ENCODE data around the gene SLC23A2.

The SLC23A2 gene

DNA sequence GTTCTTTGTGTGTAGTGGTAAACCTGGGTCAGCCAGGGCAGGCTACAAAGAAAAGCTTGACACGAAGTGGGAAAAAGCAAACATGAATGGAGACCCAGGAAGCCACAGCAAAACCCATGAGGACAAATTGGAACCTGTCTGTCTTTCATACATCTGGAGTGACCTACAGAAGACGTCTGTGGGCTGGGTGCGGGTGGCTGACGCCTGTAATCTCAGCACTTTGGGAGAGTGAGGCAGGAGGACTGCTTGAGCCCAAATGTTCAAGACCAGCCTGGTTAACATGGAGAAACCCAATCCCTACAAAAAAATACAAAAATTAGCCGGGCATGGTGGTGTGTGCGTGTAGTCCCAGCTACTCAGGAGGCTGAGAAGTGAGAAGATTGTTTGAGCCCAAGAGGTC lies 164.8 kb downstream of the SLC23A2 start:
- no peak for DNase-seq

DNA sequence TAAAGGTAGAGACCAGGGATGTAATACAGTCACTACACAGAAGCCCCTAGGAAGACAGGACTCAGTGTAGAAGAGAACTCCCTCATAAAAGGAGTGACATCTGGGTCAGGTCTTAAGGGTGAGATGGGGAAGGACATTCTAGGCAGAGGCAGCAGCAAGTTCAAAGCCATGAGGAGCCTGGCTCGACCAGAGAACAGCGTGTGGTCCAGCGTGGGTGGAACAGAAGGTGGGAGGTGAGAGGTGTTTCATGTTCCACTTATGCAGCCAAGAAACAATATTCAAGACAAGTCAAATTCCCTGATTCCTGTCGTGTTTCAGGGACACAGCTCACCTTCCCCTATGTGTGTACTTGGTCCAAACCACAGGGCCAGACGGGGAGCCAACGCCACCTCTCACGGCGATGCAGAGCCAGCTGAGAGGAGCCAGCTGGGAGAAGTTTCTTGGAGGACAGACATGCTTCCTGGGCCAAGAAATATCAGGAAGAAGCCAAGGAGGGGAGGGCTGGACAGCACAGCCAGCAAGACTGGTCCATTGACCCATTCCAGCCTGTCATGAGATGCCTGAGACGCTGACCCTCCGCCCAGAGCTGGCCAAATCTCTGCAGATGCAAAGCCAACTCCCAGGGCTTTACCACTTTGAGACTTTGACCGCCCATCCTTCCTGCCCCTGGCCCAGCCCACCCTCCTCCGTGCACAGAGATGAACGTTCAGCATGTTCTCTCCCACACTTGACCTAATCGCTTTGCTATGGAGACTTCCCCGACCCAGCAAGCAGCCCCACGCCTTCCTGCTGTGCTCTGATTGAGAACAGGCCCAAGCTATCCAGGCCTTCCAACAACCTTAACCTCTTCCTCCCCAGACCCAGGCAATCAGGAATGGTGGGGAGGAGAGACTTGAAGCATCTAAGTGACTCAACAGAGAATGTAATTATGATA lies 165.8 kb downstream of the SLC23A2 start:
- DNase-seq: no peak

DNA sequence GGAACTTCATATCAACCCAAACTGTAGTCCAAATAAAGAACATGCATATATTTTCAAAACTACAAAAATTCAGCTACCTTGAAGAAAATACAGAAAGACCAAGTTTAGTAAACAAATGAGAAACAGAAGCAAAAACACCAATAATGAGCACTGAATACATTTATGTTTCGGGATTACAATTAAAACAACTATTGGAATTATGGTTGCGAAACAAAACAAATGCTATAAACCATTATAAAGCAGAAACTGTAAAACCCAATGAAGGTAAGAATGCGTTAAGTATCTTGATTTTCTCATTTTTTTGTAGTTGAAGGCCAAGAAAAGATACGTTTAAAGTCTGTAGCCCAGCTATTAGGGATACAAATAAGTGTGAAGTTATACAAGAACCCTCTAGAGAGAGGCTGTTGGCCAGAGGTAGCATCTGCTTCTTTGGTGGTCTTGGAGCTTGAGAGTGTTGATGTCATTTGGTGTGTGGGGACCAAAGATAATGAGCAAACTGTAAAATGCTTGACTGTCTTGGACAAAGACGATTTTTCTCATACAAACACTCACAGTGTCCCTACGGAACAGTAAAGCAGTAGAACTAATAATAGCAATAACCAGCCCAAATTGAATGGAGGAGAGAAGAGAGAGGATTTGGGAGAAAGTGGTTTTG lies 168.1 kb downstream of the SLC23A2 start:
- DNase-seq: no peak

DNA sequence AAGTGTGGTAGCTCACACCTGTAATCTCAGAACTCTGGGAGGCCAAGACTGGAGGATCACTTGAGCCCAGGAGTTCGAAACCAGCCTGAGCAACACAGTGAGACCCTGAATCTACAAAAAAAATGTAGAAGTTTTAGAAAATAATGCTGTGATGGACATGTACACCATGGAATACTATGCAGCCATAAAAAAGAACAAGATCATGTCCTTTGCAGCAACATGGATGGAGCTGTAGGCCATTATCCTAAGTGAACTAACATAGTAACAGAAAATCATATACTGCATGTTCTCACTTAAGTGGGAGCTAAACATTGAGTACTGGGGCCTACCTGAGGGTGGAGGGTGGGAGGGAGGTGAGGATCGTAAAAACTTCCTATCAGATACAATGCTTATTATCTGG lies 168.8 kb downstream of the SLC23A2 start:
- no peak for DNase-seq

DNA sequence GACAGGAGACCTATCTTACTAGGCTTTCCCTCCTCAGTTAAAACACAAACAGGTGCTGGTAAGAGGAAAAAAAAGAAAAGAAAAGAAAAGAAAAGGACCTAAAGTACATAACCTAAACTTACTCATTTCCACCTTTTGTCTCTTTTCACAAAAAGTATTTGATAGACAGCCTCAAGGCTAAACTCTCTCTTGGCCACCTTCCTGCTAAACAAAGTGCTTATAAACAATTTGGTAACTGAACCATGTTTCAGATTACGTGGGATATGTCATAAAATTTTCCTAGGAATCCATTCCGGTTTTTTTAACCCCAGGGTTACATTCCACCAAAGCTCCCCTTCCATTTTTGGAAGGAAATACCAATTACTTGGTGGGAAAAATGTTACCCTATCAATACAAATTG lies 170.6 kb downstream of the SLC23A2 start:
- no peak for DNase-seq

DNA sequence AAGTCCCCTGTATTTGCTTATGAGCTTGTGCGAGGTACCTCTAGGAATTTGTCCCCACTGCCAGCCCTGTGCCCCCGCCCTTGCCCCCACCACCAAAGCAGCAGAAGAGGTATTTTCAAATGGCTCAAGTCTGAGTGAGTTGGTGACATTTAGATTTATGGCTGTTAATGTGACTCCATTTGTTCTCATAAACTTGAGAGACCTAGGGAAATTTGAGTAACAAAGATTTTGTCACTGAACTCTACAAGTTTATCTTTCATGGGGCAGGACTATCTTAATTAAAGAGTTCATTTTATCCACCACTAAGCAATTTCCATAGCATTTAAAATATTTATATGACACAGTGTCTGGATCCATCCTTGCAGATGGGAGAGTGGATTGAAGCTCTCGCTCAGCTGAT lies 171.1 kb downstream of the SLC23A2 start:
- no peak for DNase-seq

DNA sequence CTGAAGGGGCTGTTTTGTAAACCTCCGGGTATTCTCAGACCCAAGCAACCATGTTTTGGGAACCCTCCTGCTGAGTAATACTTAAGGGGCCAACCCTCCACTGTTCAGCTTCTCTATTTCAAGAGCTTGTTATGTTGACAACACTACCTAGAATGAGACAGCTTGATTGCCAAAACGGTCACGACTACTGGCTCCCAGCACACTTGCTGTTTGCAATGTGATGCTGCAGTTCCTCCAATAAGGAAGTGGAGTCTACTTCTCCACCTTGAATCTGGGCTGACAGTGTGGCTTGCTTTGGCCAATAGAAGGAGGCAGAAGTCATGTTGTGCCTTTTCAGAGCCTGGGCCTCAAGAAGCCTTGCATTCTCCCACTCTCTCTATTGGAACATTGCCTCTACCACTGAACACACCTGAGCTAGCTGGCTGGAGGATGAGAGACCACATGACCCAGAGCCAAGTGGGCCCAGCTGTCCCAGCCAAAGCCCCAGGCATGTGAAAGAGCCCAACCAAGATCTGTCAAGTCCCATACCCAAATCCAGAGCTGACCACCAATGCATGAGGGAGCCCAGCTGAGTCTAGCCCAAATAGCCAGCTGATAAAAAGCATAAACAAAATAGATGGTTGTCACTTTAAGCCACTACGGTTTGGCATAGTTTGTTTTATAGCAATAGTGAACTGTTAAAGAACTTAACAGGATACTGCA lies 171.6 kb downstream of the SLC23A2 start:
- DNase-seq: no peak

DNA sequence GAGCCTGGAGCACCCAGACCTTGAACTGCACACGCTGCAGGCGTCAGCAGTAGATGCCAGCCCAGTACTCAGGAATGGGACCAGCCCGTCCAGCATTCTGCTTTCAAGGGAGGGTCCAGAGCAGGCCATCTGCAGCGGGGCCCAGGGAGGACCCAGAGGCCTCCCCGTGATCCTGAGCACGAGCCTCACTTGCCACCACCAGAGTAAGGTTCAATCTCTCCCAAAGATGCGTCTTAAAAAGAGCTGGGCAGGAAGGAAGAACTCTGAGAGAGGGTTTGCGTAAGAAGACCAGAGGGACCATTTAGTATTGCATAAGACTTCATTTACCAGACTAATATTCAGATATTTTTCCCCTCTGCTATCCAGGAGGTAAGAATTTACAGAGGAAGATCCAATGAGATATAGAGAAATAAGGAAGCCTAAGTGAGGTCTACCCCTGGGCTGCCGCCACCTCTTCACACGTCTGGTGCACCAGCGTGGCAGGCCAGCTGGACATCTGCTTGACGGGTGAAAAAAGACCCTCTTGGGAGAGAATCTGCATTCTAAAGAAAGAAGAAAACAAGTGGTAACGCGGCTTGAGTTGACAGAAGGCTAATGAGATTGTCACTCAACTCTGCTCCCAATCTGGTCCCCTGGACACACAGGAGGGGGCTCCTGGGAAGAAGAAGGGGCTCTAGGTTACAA lies 172.3 kb downstream of the SLC23A2 start:
- no peak for DNase-seq

DNA sequence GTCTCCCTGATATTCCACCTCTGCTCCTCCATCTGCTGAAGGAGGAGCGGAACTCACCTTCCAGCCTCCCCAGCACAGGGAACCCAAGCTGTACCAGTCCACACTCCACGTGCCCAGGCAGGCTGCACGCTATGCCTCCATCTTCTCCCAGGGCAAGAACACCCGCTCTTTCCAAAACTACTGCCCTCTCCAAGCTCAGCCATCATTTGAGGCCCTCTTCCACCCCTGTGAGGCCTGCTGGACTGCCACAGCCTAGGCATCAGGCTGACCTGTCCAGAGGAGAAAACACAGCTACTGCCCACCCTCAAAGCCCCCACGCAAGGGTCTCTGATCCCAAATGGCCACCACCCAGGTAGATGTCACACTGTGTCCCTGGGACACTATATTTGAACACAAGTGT lies 179.7 kb downstream of the SLC23A2 start:
- no peak for DNase-seq

DNA sequence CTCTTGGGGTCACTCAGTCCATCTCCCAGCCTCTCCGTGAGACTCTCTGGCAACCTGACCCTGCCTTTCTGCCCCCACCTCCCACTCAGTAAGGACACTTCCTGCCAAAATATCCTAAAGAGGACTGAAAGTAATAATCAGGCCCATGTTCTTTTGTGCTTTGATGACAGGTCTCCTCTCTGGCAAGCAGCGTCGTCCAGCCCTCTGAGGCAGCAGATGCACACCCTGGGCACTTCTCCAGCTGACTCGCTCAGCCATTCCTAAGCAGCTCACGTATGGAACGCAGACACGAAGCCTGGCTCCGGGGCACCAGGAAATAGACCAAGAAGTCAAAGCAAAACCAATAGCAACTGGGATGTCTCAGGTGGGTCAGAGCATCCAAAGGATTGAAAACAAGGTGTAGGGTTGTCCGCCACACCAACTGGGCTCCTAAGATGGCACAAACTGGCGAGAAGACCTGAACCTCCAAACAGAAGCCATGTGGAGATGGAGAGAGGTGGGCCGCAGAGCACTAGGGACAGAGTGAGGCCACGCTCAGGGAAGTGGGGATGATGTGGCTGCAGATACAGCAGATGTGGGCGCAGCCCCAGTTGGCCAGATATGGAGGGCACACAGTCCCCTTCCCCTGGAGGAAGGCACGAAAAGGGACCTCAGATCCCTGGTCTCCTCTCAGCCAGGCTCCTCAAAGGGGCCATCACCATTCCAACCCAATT lies 180.3 kb downstream of the SLC23A2 start:
- peak; percentile 61 for DNase-seq

DNA sequence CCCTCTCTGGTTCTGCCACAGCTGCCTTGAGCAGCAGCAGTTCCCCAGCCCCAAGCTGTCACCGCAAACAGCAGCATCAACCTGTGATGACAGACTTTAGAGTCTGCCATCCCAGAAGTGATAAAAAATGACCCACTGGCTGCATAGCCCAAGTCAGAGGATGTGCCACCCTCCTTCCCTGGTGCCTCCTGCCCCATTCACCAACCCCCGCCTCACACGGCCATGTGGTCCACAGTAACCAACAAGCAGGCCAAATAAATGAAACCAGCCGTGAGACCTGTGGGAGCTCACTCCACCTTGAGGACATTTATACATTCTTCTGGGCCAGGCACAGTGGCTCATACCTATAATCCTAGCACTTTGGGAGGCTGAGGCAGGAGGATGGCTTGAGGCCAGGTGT lies 181.4 kb downstream of the SLC23A2 start:
- DNase-seq: no peak

DNA sequence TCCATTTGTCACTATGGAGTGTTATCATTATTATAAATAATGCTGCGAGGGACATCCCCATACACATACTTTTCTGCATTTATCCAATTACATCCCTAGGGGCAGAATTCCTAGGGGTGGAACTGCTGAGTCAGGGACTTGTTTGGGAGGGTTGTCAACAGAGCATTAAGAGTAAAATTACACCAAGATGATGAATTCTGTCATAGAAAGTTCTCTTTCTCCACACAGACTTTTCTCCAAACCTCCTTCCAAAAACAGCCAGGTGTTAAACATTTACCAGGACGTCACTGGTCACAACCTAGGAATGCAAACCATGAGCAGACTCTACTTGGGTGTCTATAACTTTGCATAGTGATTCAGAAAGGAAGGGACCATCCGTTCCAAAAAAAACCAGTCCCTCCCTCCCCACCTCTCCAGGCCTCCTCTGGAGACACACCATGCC lies 184.1 kb downstream of the SLC23A2 start:
- no peak for DNase-seq

DNA sequence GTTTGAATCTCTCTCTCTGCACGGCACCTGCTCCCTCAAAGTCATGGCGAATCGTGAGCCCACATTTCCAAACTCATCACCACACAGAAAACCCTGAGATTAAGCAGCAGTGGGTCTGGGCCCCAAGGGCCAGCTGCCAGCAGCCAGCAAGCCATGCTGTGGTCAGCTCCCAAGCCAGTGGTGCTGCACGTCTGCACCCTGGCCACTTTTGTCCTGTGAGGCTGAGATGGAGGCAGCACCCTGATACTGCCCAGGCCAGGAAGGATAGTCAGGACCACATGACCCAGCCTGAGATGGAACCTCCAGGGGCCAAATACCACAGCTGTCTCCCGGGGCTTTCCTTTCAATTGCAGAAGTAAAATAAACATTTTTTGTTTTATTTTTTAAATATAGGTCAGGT lies 185.7 kb downstream of the SLC23A2 start:
- no peak for DNase-seq

DNA sequence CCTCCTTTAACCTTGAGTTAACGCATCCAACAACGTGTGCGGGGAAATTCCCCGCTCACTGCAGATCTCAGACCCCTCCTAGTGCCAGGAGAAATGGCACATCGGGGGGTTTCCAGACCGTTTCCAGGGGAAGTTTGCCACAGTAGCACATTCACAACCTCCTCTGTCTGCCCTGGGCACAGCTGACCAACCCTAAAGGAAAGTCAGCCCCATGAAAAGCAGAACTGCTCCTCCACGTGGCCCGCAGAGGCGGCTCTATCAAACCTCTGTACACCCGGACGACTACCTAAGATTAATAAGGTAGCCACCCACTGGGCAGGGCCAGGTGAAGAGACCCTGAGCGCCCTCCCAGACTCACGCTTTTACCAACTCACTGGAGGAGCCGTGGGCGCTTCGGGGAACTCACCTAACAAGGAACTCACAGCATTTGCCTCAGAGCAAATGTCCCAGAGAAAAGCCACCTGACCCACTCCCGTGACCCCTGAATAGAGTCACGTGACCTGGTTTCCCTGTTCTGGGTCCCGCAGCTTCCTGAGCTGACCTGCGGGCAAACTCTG lies 186.5 kb downstream of the SLC23A2 start:
- no peak for DNase-seq

DNA sequence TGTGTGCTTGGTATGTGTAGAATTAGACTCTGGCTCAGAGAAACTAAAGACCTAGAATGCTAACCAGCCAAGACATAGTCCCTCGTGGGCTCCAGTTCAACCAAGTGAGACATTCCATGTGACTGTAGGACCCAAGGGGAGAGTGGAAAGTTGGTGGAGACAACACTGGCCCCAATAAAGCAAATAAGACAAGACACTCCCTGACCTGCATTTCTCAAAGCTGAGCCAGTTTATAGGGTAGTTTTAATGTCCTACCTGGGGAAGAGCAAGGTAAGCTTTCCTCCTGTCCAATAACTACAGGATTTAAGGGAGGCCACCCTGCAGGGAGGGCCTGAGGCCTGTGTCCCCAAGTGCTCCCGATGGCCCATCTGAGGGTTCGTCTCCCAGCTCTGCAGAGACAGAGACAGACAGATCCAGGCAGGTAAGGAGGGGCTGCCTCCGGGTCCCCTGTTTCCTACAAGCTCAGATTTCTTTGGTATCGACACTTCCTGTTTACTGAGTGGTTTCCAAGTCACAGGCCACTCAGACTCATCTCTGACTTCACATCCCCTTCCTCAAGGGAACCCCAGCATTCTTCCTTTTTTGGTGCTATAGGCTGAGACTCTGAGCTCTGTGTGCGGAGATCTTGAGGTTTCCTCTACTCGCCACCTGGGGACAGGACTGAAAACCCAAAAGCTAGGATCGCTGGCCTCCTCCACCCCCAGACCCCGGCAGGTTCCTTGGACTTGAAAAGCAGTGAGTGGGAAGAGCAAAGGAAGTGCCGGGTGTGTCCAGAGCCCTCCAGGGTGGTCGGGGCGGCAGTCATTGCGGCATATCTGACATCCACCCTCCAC lies 187.2 kb downstream of the SLC23A2 start:
- DNase-seq: no peak

DNA sequence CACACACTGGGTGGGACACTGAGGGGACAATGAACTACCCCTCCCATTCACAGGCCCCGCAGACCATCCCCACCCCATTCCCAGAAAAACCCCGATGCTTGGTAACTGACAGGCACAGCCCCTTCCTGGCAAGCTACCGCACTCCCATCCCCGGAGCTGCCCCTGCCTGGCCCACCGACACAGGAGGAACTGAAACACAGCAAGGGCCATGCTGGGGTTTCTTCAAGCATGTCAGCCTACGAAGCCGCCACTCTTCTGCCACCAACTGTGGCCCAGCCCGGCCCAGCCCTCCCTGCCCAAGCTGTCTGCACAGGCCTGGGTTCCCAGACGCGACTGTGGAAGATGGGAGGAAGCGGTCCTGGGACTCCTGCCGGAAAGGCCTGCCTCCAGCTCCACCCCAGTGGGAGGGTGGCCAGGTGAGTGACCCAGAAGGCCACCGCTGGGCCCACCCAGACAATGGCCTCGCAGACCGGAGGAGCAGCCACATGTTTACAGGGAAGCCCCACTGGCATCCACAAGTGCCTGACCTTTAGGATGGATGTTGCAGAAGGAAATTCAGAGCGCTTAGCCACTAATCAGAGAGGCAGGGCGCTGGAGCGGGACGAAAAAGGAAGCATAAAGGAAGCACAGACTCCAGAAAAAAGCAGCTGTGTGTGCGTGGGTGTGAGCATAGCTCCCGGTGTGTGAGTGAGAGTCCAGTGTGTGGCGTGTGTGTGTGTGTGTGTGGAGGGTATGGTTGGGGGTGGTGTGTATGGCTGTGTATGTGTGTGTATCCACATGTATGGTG lies 188.0 kb downstream of the SLC23A2 start:
- no peak for DNase-seq

DNA sequence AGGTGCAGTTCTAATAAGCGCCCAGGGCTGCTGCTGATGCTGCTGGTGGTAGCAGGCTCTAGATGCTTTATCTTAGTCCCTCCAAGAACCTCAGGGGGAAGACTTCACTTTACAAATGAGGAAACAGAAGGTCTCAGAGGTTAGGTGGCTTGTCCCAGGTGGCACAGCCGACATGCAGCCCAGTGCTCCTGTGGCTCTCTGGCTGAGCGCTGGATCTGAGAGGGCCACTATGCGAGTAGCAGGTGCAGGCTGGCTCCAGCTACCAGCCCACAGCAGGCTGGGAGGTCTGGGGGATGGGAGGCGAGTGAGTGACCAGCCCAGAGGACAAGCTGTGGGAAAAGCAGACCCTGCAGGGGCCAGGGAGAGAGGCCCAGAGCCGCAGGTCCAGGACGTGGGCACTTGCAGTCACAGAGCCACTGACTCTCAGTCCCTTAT lies 188.7 kb downstream of the SLC23A2 start:
- no peak for DNase-seq

DNA sequence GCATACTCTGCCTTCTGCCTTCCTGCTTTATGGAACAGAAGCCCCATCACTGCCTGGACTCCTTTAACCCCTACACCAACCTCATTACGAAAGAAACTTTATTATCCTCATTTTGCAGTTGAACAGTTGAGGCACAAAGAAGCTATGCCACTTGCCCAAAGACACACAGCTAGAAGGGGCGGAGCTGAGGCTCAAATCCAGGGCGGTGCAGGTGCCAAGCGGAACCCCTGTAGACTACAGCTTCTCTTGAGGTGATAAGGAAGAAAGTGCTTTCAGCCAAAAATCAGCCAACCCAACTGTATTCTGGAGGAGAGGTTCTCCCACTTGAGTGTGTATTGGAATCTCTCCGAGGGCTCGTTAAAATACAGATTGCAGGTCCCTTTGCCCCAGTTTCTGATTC lies 189.1 kb downstream of the SLC23A2 start:
- no peak for DNase-seq

DNA sequence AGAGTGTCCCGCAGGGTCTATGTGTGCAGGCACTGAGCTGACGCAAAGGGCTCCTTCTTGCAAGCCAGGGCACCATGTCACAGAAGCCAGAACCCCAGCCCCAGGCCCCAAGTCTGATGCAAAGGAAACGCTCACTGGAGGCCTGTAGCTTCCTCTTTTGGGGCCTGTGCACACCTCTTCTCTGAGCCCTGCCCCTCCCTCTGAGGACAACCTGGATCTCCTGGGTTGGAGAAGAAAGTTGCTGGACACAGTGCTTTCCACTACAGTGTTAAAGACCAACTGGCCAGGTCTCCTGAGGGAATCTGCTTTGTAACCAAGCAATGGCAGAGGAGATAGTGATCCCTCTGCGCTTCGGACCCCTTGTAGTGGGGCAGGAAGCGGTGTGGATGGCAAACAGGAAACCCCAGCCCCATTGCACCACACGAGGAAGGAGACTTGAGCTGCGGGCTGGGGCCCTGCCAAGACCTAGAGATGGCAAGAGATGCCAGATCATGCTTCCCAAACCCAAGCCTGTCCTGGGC lies 189.6 kb downstream of the SLC23A2 start:
- DNase-seq: no peak

DNA sequence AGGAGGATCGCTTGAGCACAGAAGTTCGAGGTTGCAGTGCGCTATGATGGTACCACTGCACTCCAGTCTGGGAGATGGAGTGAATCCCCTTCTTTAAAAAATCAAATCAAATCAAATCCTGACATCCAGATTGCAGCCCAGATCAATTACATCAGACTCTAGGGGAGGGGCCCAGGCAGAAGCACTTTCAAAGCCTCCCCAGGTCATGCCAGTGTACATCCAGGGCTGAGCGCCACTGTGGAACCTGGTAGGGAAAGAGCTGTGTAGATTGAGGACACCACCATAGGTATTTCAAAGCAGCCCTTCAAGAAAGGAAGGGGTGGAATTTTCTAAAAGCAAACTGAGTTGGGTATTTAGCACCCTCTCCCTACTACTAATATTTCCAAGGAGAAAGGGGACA lies 190.1 kb downstream of the SLC23A2 start:
- DNase-seq: no peak
